Stomach (tissue), 4 donors: ENCODE measurements around the gene ST8SIA6.

Experiments
- CTCF ChIP-seq, 7 experiments: fragments of 450-650 bp in 4 of 7; fragments of 200-600 bp in 3 of 7; sonication (generic) in 3 of 7; IDR thresholded peaks; one replicate each; pipeline ENCODE4 v1.5.1; 2016 to 2019; ENCODE audit warnings: antibody characterized with exemption in 7 of 7, control low read depth in 2 of 7, mild to moderate bottlenecking in 1 of 7
- POLR2A ChIP-seq, 4 donors: fragments of 450-650 bp; IDR thresholded peaks; one replicate each; pipeline ENCODE4 v1.6.1; 2016; ENCODE audit warnings: antibody characterized with exemption in 4 of 4, control low read depth in 2 of 4, mild to moderate bottlenecking in 1 of 4, moderate library complexity in 1 of 4
- POLR2AphosphoS5 ChIP-seq, 3 donors: sonication (generic); formaldehyde crosslinking; IDR thresholded peaks; one replicate each; pipeline ENCODE4 v1.6.1; 2016; ENCODE audit warnings: antibody characterized with exemption in 3 of 3

GRCh38 chr10:17403161-17403560, 51.2 kb downstream of the ST8SIA6 start:
- TF ChIP-seq CTCF (IDR thresholded peaks at IDR 0.05) (no peak), POLR2A (IDR thresholded peaks at IDR 0.05) (no peak), POLR2AphosphoS5 (IDR thresholded peaks at IDR 0.05) (no peak)
